ENCODE results near the gene GAGE12C.
"Not testable (repeated sequence)": the region's sequence is repeated elsewhere in the genome, so short reads cannot be mapped to it uniquely, and the experiment has no call there.

The GAGE12C gene

GRCh38 chrX:49531877-49532276, at the start of gene GAGE12C:
Gene GAGE12C (plus strand): TSS chrX:49532177. CDS start chrX:49533332, 1,155 bp downstream.
- not testable (repeated sequence) for DNase-seq

GRCh38 chrX:49541433-49541832, 9.5 kb downstream of the GAGE12C start, which contains the start of gene GAGE12D:
Gene GAGE12D (plus strand): TSS chrX:49541733. CDS start chrX:49542888, 1,155 bp downstream.
- not testable (repeated sequence) for DNase-seq

- DNase-seq, result not testable (repeated sequence)
Measured at GRCh38 chrX:49550989-49551388, 19.0 kb downstream of the GAGE12C start, which contains the start of gene GAGE12E. Gene GAGE12E (plus strand): TSS chrX:49551289. CDS start chrX:49552444, 1,155 bp downstream.

GRCh38 chrX:49560542-49560941, 28.6 kb downstream of the GAGE12C start, which contains the start of gene GAGE12F:
Gene GAGE12F (plus strand): TSS chrX:49560842. CDS start chrX:49561997, 1,155 bp downstream.
- DNase-seq, result not testable (repeated sequence)

- DNase-seq, result not testable (repeated sequence)
Measured at GRCh38 chrX:49568728-49569127, 36.8 kb downstream of the GAGE12C start.

GRCh38 chrX:49569152-49569551, 37.2 kb downstream of the GAGE12C start:
- not testable (repeated sequence) for DNase-seq

GRCh38 chrX:49570100-49570499, 38.1 kb downstream of the GAGE12C start, which contains the start of gene GAGE12G:
Gene GAGE12G (plus strand): TSS chrX:49570400. CDS start chrX:49571555, 1,155 bp downstream.
- DNase-seq, result not testable (repeated sequence)

- DNase-seq, result not testable (repeated sequence)
Measured at GRCh38 chrX:49579649-49580048, 47.7 kb downstream of the GAGE12C start, which contains the start of gene GAGE12H. Gene GAGE12H (plus strand): TSS chrX:49579949. CDS start chrX:49581104, 1,155 bp downstream.

Data from NCI-H524 treated with DMSO at 0.1 percent for 48 hours (cell line).